GM20431 (cell line): Measurements from ENCODE around the gene SMAD6.

ENCODE experiments used
- in situ Hi-C: fragments of 300-500 bp; cut with MseI, MboI; formaldehyde crosslinking; loops from one replicate; pipeline ENCODE4 v1.15.0; 2020; ENCODE audit warnings: low sequenced_read_pairs; ENCODE audit not compliant: unreplicated experiment

Gene SMAD6

GRCh38 chr15:66701422-66702034 lies 508 bp upstream of the SMAD6 start:
- in situ Hi-C loops, result no loop called here

- in situ Hi-C loops, result no loop called here
Measured at GRCh38 chr15:66702787-66703539, 927 bp downstream of the SMAD6 start.

GRCh38 chr15:66703540-66703941 lies 1.5 kb downstream of the SMAD6 start:
- in situ Hi-C loops, result no loop called here

GRCh38 chr15:66704019-66704802 lies 2.2 kb downstream of the SMAD6 start:
- in situ Hi-C loops, result no loop called here

GRCh38 chr15:66704803-66705153 lies 2.7 kb downstream of the SMAD6 start:
- in situ Hi-C loops, result no loop called here

GRCh38 chr15:66705277-66706146 lies 3.5 kb downstream of the SMAD6 start:
- in situ Hi-C loops, result no loop called here

GRCh38 chr15:66706225-66706732 lies 4.2 kb downstream of the SMAD6 start:
- in situ Hi-C loops, result no loop called here

- in situ Hi-C loops, result no loop called here
Measured at GRCh38 chr15:66706840-66707239, 4.8 kb downstream of the SMAD6 start.

GRCh38 chr15:66707310-66708082 lies 5.5 kb downstream of the SMAD6 start:
- in situ Hi-C loops, result no loop called here

GRCh38 chr15:66708389-66708788 lies 6.4 kb downstream of the SMAD6 start:
- in situ Hi-C loops, result no loop called here

GRCh38 chr15:66709884-66710283 lies 7.8 kb downstream of the SMAD6 start:
- in situ Hi-C loops, result no loop called here

- in situ Hi-C loops, result no loop called here
Measured at GRCh38 chr15:66711260-66711659, 9.2 kb downstream of the SMAD6 start.

GRCh38 chr15:66711862-66712261 lies 9.8 kb downstream of the SMAD6 start:
- in situ Hi-C loops, result no loop called here

- in situ Hi-C loops, result no loop called here
Measured at GRCh38 chr15:66713843-66714508, 11.9 kb downstream of the SMAD6 start.

- in situ Hi-C loops, result no loop called here
Measured at GRCh38 chr15:66714543-66714981, 12.5 kb downstream of the SMAD6 start.

- in situ Hi-C loops, result no loop called here
Measured at GRCh38 chr15:66715181-66715624, 13.2 kb downstream of the SMAD6 start.

- in situ Hi-C loops, result no loop called here
Measured at GRCh38 chr15:66715720-66716655, 14.0 kb downstream of the SMAD6 start.

- in situ Hi-C loops, result no loop called here
Measured at GRCh38 chr15:66716656-66717020, 14.6 kb downstream of the SMAD6 start.
